Measurements from ENCODE around the gene TNFAIP6.

DNA sequence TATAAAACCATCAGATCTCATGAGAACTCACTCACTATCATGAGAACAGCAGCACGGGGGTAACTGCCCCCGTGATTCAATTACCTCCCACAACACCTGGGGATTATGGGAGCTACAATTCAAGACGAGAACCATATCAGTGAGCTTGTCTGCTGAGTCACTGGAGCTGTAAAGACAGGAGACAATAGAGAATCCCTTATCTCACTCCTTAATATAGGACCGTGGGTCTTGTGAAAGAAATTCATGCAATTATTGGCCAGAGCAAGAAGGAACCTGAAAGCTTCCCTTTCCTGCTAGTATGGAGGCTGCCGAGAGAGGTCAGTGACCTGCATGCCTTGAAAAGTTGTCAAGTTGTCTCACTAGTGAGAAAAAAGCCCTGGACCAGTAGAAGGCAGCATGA lies 9.5 kb upstream of the TNFAIP6 start:
- TF ChIP-seq, protein P1, sequence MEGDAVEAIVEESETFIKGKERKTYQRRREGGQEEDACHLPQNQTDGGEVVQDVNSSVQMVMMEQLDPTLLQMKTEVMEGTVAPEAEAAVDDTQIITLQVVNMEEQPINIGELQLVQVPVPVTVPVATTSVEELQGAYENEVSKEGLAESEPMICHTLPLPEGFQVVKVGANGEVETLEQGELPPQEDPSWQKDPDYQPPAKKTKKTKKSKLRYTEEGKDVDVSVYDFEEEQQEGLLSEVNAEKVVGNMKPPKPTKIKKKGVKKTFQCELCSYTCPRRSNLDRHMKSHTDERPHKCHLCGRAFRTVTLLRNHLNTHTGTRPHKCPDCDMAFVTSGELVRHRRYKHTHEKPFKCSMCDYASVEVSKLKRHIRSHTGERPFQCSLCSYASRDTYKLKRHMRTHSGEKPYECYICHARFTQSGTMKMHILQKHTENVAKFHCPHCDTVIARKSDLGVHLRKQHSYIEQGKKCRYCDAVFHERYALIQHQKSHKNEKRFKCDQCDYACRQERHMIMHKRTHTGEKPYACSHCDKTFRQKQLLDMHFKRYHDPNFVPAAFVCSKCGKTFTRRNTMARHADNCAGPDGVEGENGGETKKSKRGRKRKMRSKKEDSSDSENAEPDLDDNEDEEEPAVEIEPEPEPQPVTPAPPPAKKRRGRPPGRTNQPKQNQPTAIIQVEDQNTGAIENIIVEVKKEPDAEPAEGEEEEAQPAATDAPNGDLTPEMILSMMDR (IDR thresholded peaks at IDR 0.05) = no peak
- no peak for TF ChIP-seq POLR2A (IDR thresholded peaks at IDR 0.05)
